ENCODE measurements around the gene MYLK. TPM values are rescaled to one million over a fixed set of nuclear protein-coding genes. Genes with fewer than 3 reads are reported as not detected.

MYLK gene
- total RNA-seq, 2 donors from 2014 or later, result 30.5 to 85.1 TPM

GRCh38 chr3:123791073-123791370 is 93.1 kb downstream of the MYLK start:
- no peaks in the 10 kb centered on the region for H3K4me1 ChIP-seq
- H3K9me3 ChIP-seq, result no peaks in the 10 kb centered on the region
- TF ChIP-seq CTCF (IDR thresholded peaks at IDR 0.05), result no peak
- H3K27ac ChIP-seq, result no peak overlapping the region
- no peak overlapping the region for H3K4me3 ChIP-seq
- no peaks in the 10 kb centered on the region for H3K36me3 ChIP-seq
- H3K27me3 ChIP-seq, result no peaks in the 10 kb centered on the region
- no peak for DNase-seq (ENCODE audit: low spot score)

- no peak overlapping the region for H3K27ac ChIP-seq
- no peak overlapping the region for H3K4me3 ChIP-seq
- DNase-seq (ENCODE audit: low spot score), result no peak
- no peaks in the 10 kb centered on the region for H3K27me3 ChIP-seq
- TF ChIP-seq CTCF (IDR thresholded peaks at IDR 0.05), result no peak
- no peaks in the 10 kb centered on the region for H3K4me1 ChIP-seq
- H3K9me3 ChIP-seq, result no peaks in the 10 kb centered on the region
- no peaks in the 10 kb centered on the region for H3K36me3 ChIP-seq
These were observed 93.7 kb downstream of the MYLK start for GRCh38 chr3:123790254-123791072.

GRCh38 chr3:123789760-123790159 is 94.4 kb downstream of the MYLK start:
- H3K4me1 ChIP-seq, result no peaks in the 10 kb centered on the region
- H3K4me3 ChIP-seq, result no peak overlapping the region
- no peak for TF ChIP-seq CTCF (IDR thresholded peaks at IDR 0.05)
- H3K27me3 ChIP-seq, result no peaks in the 10 kb centered on the region
- H3K27ac ChIP-seq, result no peak overlapping the region
- no peaks in the 10 kb centered on the region for H3K36me3 ChIP-seq
- DNase-seq (ENCODE audit: low spot score), result no peak
- H3K9me3 ChIP-seq, result no peaks in the 10 kb centered on the region

GRCh38 chr3:123789160-123789559 is 95.0 kb downstream of the MYLK start:
- no peaks in the 10 kb centered on the region for H3K4me1 ChIP-seq
- H3K36me3 ChIP-seq, result no peaks in the 10 kb centered on the region
- H3K27me3 ChIP-seq, result no peaks in the 10 kb centered on the region
- H3K27ac ChIP-seq, result no peak overlapping the region
- no peak overlapping the region for H3K4me3 ChIP-seq
- no peak for DNase-seq (ENCODE audit: low spot score)
- no peaks in the 10 kb centered on the region for H3K9me3 ChIP-seq
- TF ChIP-seq CTCF (IDR thresholded peaks at IDR 0.05), result no peak

- no peak overlapping the region for H3K27ac ChIP-seq
- no peaks in the 10 kb centered on the region for H3K27me3 ChIP-seq
- no peak overlapping the region for H3K4me3 ChIP-seq
- H3K9me3 ChIP-seq, result no peaks in the 10 kb centered on the region
- no peaks in the 10 kb centered on the region for H3K36me3 ChIP-seq
- no peak for TF ChIP-seq CTCF (IDR thresholded peaks at IDR 0.05)
- no peaks in the 10 kb centered on the region for H3K4me1 ChIP-seq
- DNase-seq (ENCODE audit: low spot score), result no peak
These were observed 95.4 kb downstream of the MYLK start for GRCh38 chr3:123788710-123789109.

GRCh38 chr3:123787133-123787532 is 97.0 kb downstream of the MYLK start:
- H3K9me3 ChIP-seq, result no peaks in the 10 kb centered on the region
- no peak for TF ChIP-seq CTCF (IDR thresholded peaks at IDR 0.05)
- H3K4me3 ChIP-seq, result no peak overlapping the region
- no peak overlapping the region for H3K27ac ChIP-seq
- DNase-seq (ENCODE audit: low spot score), result no peak
- no peaks in the 10 kb centered on the region for H3K27me3 ChIP-seq
- no peaks in the 10 kb centered on the region for H3K4me1 ChIP-seq
- H3K36me3 ChIP-seq, result no peaks in the 10 kb centered on the region
